HL-60 (cell line): ENCODE measurements around the gene DTNBP1.

ENCODE experiments used
- DNase-seq, 2 experiments: peaks; one replicate each; pipeline ENCODE4 v3.0.0-alpha.2; 2010 to 2020; ENCODE audit warnings: low read depth in 1 of 2, low spot score in 1 of 2
- H3K27ac ChIP-seq: fragments of 250-450 bp; sonication (Bioruptor Pico); replicated peaks from 2 replicates; pipeline ENCODE4 v1.5.1; 2020; ENCODE audit warnings: mild to moderate bottlenecking, moderate library complexity
- H3K27me3 ChIP-seq: fragments of 250-450 bp; sonication (Bioruptor Pico); 2 replicates; pipeline ENCODE4 v1.5.1; 2021; ENCODE audit warnings: mild to moderate bottlenecking, moderate library complexity; ENCODE audit not compliant: insufficient read depth, poor library complexity, severe bottlenecking
- H3K4me3 ChIP-seq: replicated peaks from 2 replicates; pipeline ENCODE4 v1.5.1; 2011; ENCODE audit warnings: mild to moderate bottlenecking, control low read depth, low read length; ENCODE audit not compliant: insufficient read depth
- GABPA ChIP-seq: IDR thresholded peaks from 2 replicates; pipeline ENCODE4 v1.6.1; 2012; ENCODE audit warnings: low read depth
- POLR2AphosphoS5 ChIP-seq: IDR thresholded peaks from 2 replicates; pipeline ENCODE4 v1.6.1; 2012; ENCODE audit warnings: low read depth
- SPI1 ChIP-seq: IDR thresholded peaks from 2 replicates; pipeline ENCODE4 v1.6.1; 2012; ENCODE audit warnings: low read depth, mild to moderate bottlenecking, borderline replicate concordance
- TF ChIP-seq, protein P1 (sequence below): IDR thresholded peaks from one replicate; pipeline ENCODE4 v1.5.1; 2011; ENCODE audit warnings: low read length, control low read depth, inconsistent platforms; ENCODE audit not compliant: insufficient read depth
- TF ChIP-seq, protein P2 (sequence below): IDR thresholded peaks from 2 replicates; pipeline ENCODE4 v1.6.1; 2012; ENCODE audit warnings: low read depth; ENCODE audit not compliant: insufficient replicate concordance

The DTNBP1 gene

DNA sequence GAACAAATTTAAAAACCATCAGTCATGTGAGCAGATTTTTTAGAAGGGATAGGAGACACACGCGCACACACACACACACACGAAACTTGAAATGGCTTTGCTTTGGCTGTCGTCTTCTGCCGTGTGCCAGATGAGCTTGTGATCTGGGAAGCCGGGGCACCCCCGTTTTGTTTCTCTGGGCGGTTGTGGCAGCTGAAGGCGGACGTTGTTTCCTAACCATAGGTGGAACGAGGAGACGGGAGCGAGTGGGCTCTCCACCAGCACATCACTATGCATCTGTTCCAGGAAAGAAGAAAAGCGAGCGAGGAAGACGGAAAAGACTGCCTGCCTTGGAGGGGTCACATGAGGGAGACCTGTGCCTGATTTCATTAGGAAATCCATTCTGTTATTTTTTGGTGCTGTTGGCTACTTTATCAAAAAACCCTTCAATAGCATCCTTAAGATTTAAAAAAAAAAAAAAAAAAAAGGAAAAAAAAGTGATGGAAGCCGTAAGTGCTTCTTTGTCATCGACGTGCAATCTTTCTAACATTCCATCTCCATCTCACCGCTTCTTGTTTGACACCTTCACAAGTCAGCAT, 142.1 kb downstream of the DTNBP1 start:
- no peak overlapping the region for H3K4me3 ChIP-seq
- no peak for DNase-seq
- H3K27ac ChIP-seq = no peak overlapping the region
- no peaks in the 10 kb centered on the region for H3K27me3 ChIP-seq
- TF ChIP-seq POLR2AphosphoS5 (no peak), GABPA (no peak), SPI1 (no peak)
- TF ChIP-seq, protein P1, sequence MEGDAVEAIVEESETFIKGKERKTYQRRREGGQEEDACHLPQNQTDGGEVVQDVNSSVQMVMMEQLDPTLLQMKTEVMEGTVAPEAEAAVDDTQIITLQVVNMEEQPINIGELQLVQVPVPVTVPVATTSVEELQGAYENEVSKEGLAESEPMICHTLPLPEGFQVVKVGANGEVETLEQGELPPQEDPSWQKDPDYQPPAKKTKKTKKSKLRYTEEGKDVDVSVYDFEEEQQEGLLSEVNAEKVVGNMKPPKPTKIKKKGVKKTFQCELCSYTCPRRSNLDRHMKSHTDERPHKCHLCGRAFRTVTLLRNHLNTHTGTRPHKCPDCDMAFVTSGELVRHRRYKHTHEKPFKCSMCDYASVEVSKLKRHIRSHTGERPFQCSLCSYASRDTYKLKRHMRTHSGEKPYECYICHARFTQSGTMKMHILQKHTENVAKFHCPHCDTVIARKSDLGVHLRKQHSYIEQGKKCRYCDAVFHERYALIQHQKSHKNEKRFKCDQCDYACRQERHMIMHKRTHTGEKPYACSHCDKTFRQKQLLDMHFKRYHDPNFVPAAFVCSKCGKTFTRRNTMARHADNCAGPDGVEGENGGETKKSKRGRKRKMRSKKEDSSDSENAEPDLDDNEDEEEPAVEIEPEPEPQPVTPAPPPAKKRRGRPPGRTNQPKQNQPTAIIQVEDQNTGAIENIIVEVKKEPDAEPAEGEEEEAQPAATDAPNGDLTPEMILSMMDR = no peak
- TF ChIP-seq, protein P2, sequence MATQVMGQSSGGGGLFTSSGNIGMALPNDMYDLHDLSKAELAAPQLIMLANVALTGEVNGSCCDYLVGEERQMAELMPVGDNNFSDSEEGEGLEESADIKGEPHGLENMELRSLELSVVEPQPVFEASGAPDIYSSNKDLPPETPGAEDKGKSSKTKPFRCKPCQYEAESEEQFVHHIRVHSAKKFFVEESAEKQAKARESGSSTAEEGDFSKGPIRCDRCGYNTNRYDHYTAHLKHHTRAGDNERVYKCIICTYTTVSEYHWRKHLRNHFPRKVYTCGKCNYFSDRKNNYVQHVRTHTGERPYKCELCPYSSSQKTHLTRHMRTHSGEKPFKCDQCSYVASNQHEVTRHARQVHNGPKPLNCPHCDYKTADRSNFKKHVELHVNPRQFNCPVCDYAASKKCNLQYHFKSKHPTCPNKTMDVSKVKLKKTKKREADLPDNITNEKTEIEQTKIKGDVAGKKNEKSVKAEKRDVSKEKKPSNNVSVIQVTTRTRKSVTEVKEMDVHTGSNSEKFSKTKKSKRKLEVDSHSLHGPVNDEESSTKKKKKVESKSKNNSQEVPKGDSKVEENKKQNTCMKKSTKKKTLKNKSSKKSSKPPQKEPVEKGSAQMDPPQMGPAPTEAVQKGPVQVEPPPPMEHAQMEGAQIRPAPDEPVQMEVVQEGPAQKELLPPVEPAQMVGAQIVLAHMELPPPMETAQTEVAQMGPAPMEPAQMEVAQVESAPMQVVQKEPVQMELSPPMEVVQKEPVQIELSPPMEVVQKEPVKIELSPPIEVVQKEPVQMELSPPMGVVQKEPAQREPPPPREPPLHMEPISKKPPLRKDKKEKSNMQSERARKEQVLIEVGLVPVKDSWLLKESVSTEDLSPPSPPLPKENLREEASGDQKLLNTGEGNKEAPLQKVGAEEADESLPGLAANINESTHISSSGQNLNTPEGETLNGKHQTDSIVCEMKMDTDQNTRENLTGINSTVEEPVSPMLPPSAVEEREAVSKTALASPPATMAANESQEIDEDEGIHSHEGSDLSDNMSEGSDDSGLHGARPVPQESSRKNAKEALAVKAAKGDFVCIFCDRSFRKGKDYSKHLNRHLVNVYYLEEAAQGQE = no peak

DNA sequence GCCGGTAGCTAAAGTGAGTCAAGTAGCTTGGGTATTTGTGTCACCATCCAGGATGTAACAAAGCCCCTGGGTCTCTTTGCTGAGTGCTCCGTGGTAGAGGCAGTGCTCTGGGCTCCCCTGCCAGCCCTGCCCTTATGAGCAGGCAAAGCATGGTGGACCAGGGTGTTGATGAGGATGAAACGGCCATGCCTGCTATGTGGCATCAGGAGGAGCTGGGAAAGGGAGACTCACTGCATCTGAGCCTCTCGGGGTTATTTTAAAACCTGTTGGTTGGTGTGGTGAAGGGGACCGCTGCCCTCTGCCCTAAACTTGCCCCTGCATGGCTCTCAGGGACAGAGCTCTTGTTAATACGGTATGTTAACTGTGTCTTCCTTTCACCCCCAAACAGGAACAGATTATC, 143.1 kb downstream of the DTNBP1 start:
- DNase-seq = no peak
- Histone ChIP-seq H3K27me3 (no peaks in the 10 kb centered on the region), H3K4me3 (no peak overlapping the region), H3K27ac (no peak overlapping the region)
- TF ChIP-seq, protein P2 = no peak
- no peak for TF ChIP-seq GABPA
- TF ChIP-seq, protein P1 = no peak
- TF ChIP-seq SPI1 = no peak
- TF ChIP-seq POLR2AphosphoS5 = no peak

DNA sequence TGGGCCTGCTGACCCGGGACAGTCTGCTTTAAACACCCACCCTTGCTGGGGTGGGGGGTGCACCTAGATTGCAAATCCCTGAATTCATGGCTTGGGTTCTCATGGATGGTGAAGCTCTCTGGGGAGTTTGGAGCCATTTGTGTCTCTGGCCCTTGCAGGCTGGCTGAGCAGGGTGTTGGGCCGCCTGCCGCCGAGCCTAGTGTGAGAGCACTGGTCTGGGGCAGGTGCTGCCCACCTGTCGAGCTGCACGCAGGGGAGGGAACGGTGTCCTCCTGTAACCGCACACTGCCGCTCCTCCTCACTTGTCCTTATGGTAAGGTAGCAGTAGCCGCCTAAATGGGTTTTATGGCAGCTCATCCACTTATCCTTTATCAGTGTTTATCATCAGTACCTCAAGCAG, 143.9 kb downstream of the DTNBP1 start:
- no peak for DNase-seq
- Histone ChIP-seq H3K4me3 (no peak overlapping the region), H3K27ac (no peak overlapping the region), H3K27me3 (no peaks in the 10 kb centered on the region)
- TF ChIP-seq SPI1 (no peak), GABPA (no peak), POLR2AphosphoS5 (peak; percentile 34; the same call in 1 of the 2 replicates)
- TF ChIP-seq, protein P1 = no peak
- TF ChIP-seq, protein P2 = no peak
